Measurements from ENCODE around the gene CNTNAP2. TPM values are rescaled to one million over a fixed set of nuclear protein-coding genes. Genes with fewer than 3 reads are reported as not detected.

The CNTNAP2 gene
- total and polyA plus RNA-seq, 4 donors = not detected

GRCh38 chr7:148362541-148362940 is 2245.9 kb downstream of the CNTNAP2 start:
- Histone ChIP-seq H3K27me3 (ENCODE audit: control insufficient read depth in 1 of 2, insufficient read depth in 2 of 2, low read length in 1 of 2) (no peaks in the 10 kb centered on the region), H3K36me3 (ENCODE audit: control insufficient read depth in 1 of 2, insufficient read depth in 2 of 2, low read length in 1 of 2) (no peaks in the 10 kb centered on the region), H3K27ac (ENCODE audit: low read depth in 1 of 2, low read length in 2 of 2) (no peak overlapping the region), H3K9me3 (ENCODE audit: control insufficient read depth, low read length) (no peaks in the 10 kb centered on the region), H3K4me1 (ENCODE audit: control insufficient read depth in 1 of 2, insufficient read depth in 2 of 2, low read length in 2 of 2) (no peaks in the 10 kb centered on the region), H3K4me3 (ENCODE audit: low read length in 2 of 2) (no peak overlapping the region)
- WGBS, 2 donors = 79% methylated on average over 5 of the region's 5 CpGs
- ATAC-seq (ENCODE audit: low FRiP score) = no peak
- DNase-seq = no peak
- intact Hi-C loops (cut with DNase I) = no loop called here

DNA sequence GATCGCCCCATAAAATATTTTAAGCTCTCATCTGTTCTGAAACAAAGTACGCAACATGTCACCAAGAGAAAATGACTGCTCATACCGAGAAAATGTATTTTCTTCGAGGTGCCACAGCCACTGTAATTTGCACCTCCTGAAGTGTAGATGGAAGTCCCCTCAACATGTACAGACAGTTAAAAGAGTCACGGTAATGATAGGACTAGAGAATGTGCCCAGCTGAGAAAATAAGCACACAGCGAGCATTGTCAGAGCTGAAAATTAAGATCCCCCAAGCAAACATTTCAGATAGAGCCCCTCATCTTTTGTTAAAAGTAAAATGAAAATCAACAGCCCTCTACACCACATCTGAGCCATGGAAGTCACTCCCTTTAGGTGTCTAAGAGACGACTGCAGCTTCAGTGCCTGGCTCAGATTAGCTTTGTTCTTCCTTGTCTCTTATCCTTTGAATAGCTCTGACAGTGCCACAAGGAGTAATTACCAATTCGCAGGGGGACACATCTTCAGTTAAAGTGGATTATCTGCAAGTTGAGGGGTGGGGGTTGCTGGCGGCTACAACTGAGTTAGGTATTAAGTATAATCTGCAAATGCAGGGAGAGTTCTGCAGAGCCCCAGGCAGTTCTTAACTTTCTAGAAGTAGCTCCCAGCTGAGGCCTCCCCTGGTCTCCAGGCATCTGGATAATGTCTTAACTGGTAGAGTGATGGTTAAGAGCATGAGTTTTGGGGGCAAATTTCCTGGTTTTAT is 2251.3 kb downstream of the CNTNAP2 start:
- no peak for DNase-seq

DNA sequence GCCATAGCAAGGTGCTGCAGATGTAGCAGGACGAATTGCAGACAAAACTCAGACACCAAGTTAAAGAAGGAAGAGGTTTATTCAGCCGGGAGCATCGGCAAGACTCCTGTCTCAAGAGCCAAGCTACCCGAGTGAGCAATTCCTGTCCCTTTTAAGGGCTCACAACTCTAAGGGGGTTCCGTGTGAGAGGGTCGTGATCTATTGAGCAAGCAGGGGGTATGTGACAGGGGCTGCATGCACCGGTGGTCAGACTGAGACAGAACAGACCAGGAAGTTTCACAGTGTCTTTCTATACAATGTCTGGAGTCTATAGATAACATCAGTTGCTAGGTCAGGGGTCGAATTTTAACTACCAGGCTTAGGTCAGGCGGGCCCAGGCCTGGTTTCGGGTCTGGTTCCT is 2252.0 kb downstream of the CNTNAP2 start:
- intact Hi-C loops (cut with DNase I) = no loop called here
- 86 to 91% methylated on average over 10 of the region's 10 CpGs for WGBS, 2 donors
- no peak overlapping the region for H3K27ac ChIP-seq (ENCODE audit: low read depth in 1 of 2, low read length in 2 of 2)
- peaks cover 0 to 1% of the 10 kb centered on the region in 2 donors for H3K27me3 ChIP-seq (ENCODE audit: control insufficient read depth in 1 of 2, insufficient read depth in 2 of 2, low read length in 1 of 2)
- H3K4me3 ChIP-seq (ENCODE audit: low read length in 2 of 2) = no peak overlapping the region
- no peaks in the 10 kb centered on the region for H3K36me3 ChIP-seq (ENCODE audit: control insufficient read depth in 1 of 2, insufficient read depth in 2 of 2, low read length in 1 of 2)
- H3K4me1 ChIP-seq (ENCODE audit: control insufficient read depth in 1 of 2, insufficient read depth in 2 of 2, low read length in 2 of 2) = no peaks in the 10 kb centered on the region
- ATAC-seq (ENCODE audit: low FRiP score) (no peak), DNase-seq (no peak)
- peaks cover 3% of the 10 kb centered on the region for H3K9me3 ChIP-seq (ENCODE audit: control insufficient read depth, low read length)

More for the DNA sequence above, 2251.3 kb downstream of the CNTNAP2 start:
- Histone ChIP-seq H3K36me3 (ENCODE audit: control insufficient read depth in 1 of 2, insufficient read depth in 2 of 2, low read length in 1 of 2) (no peaks in the 10 kb centered on the region), H3K27me3 (ENCODE audit: control insufficient read depth in 1 of 2, insufficient read depth in 2 of 2, low read length in 1 of 2) (peaks cover 0 to 1% of the 10 kb centered on the region in 2 donors), H3K9me3 (ENCODE audit: control insufficient read depth, low read length) (peaks cover 3% of the 10 kb centered on the region), H3K4me1 (ENCODE audit: control insufficient read depth in 1 of 2, insufficient read depth in 2 of 2, low read length in 2 of 2) (no peaks in the 10 kb centered on the region), H3K4me3 (ENCODE audit: low read length in 2 of 2) (no peak overlapping the region), H3K27ac (ENCODE audit: low read depth in 1 of 2, low read length in 2 of 2) (no peak overlapping the region)
- 67 to 69% methylated on average over 9 of the region's 9 CpGs for WGBS, 2 donors
- ATAC-seq (ENCODE audit: low FRiP score) = no peak
- intact Hi-C loops (cut with DNase I) = no loop called here

- H3K4me3 ChIP-seq (ENCODE audit: low read length in 2 of 2) = no peak overlapping the region
- DNase-seq (no peak), ATAC-seq (ENCODE audit: low FRiP score) (no peak)
- H3K4me1 ChIP-seq (ENCODE audit: control insufficient read depth in 1 of 2, insufficient read depth in 2 of 2, low read length in 2 of 2) = no peaks in the 10 kb centered on the region
- H3K36me3 ChIP-seq (ENCODE audit: control insufficient read depth in 1 of 2, insufficient read depth in 2 of 2, low read length in 1 of 2) = no peaks in the 10 kb centered on the region
- WGBS, 2 donors = 87 to 93% methylated on average over 11 of the region's 11 CpGs
- peaks cover 3% of the 10 kb centered on the region for H3K9me3 ChIP-seq (ENCODE audit: control insufficient read depth, low read length)
- H3K27ac ChIP-seq (ENCODE audit: low read depth in 1 of 2, low read length in 2 of 2) = no peak overlapping the region
- intact Hi-C loops (cut with DNase I) = no loop called here
- H3K27me3 ChIP-seq (ENCODE audit: control insufficient read depth in 1 of 2, insufficient read depth in 2 of 2, low read length in 1 of 2) = peaks cover 0 to 1% of the 10 kb centered on the region in 2 donors
Observed at GRCh38 chr7:148371280-148371937, 2254.8 kb downstream of the CNTNAP2 start.

GRCh38 chr7:148374396-148375259 is 2258.0 kb downstream of the CNTNAP2 start:
- 7 to 8% methylated on average over 7 of the region's 7 CpGs for WGBS, 2 donors

GRCh38 chr7:148379677-148380076 is 2263.1 kb downstream of the CNTNAP2 start:
- DNase-seq = no peak
- Histone ChIP-seq H3K9me3 (ENCODE audit: control insufficient read depth, low read length) (peaks cover 7% of the 10 kb centered on the region), H3K4me1 (ENCODE audit: control insufficient read depth in 1 of 2, insufficient read depth in 2 of 2, low read length in 2 of 2) (no peaks in the 10 kb centered on the region), H3K36me3 (ENCODE audit: control insufficient read depth in 1 of 2, insufficient read depth in 2 of 2, low read length in 1 of 2) (no peaks in the 10 kb centered on the region), H3K27ac (ENCODE audit: low read depth in 1 of 2, low read length in 2 of 2) (no peak overlapping the region), H3K27me3 (ENCODE audit: control insufficient read depth in 1 of 2, insufficient read depth in 2 of 2, low read length in 1 of 2) (peaks cover 0 to 2% of the 10 kb centered on the region in 2 donors), H3K4me3 (ENCODE audit: low read length in 2 of 2) (no peak overlapping the region)
- intact Hi-C loops (cut with DNase I) = no loop called here
- WGBS, 2 donors = 59 to 70% methylated on average over 9 of the region's 9 CpGs
- no peak for ATAC-seq (ENCODE audit: low FRiP score)

More at GRCh38 chr7:148374396-148375259, 2258.0 kb downstream of the CNTNAP2 start:
- Histone ChIP-seq H3K27me3 (ENCODE audit: control insufficient read depth in 1 of 2, insufficient read depth in 2 of 2, low read length in 1 of 2) (no peaks in the 10 kb centered on the region), H3K9me3 (ENCODE audit: control insufficient read depth, low read length) (no peaks in the 10 kb centered on the region), H3K36me3 (ENCODE audit: control insufficient read depth in 1 of 2, insufficient read depth in 2 of 2, low read length in 1 of 2) (no peaks in the 10 kb centered on the region), H3K4me3 (ENCODE audit: low read length in 2 of 2) (no peak overlapping the region), H3K27ac (ENCODE audit: low read depth in 1 of 2, low read length in 2 of 2) (no peak overlapping the region), H3K4me1 (ENCODE audit: control insufficient read depth in 1 of 2, insufficient read depth in 2 of 2, low read length in 2 of 2) (no peaks in the 10 kb centered on the region)
- intact Hi-C loops (cut with DNase I) = no loop called here
- no peak for ATAC-seq (ENCODE audit: low FRiP score)
- DNase-seq = no peak

- H3K27me3 ChIP-seq (ENCODE audit: control insufficient read depth in 1 of 2, insufficient read depth in 2 of 2, low read length in 1 of 2) = peaks cover 0 to 2% of the 10 kb centered on the region in 2 donors
- H3K27ac ChIP-seq (ENCODE audit: low read depth in 1 of 2, low read length in 2 of 2) = no peak overlapping the region
- peaks cover 7% of the 10 kb centered on the region for H3K9me3 ChIP-seq (ENCODE audit: control insufficient read depth, low read length)
- no peak overlapping the region for H3K4me3 ChIP-seq (ENCODE audit: low read length in 2 of 2)
- no peaks in the 10 kb centered on the region for H3K4me1 ChIP-seq (ENCODE audit: control insufficient read depth in 1 of 2, insufficient read depth in 2 of 2, low read length in 2 of 2)
- DNase-seq (no peak), ATAC-seq (ENCODE audit: low FRiP score) (no peak)
- 72 to 77% methylated on average over 13 of the region's 13 CpGs for WGBS, 2 donors
- H3K36me3 ChIP-seq (ENCODE audit: control insufficient read depth in 1 of 2, insufficient read depth in 2 of 2, low read length in 1 of 2) = no peaks in the 10 kb centered on the region
- intact Hi-C loops (cut with DNase I) = no loop called here
Observed at GRCh38 chr7:148380596-148381419, 2264.2 kb downstream of the CNTNAP2 start.

DNA sequence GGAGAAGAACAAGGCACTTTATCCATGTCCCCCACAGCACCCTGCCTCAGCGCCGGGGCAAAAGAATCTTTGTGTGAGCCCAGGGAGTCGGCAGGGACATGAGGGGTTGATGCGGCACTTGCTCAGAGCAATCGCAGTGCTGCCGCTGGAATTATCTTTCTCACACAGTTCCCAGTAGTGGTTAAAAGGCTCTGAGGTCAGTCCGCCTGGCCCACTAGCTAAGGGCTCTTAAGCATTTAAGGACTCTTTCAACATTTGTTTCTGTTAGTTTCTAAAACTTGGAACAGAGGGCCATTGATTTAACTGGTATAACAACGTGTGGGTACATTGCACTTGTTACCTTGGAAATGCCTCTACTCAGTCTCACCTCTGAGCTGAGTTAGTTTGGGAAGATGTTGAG is 2266.0 kb downstream of the CNTNAP2 start:
- H3K27me3 ChIP-seq (ENCODE audit: control insufficient read depth in 1 of 2, insufficient read depth in 2 of 2, low read length in 1 of 2) = peaks cover 0 to 2% of the 10 kb centered on the region in 2 donors
- no peak overlapping the region for H3K27ac ChIP-seq (ENCODE audit: low read depth in 1 of 2, low read length in 2 of 2)
- H3K9me3 ChIP-seq (ENCODE audit: control insufficient read depth, low read length) = peaks cover 7% of the 10 kb centered on the region
- ATAC-seq (ENCODE audit: low FRiP score) = no peak
- 77 to 84% methylated on average over 8 of the region's 8 CpGs for WGBS, 2 donors
- H3K4me3 ChIP-seq (ENCODE audit: low read length in 2 of 2) = no peak overlapping the region
- H3K36me3 ChIP-seq (ENCODE audit: control insufficient read depth in 1 of 2, insufficient read depth in 2 of 2, low read length in 1 of 2) = no peaks in the 10 kb centered on the region
- no peaks in the 10 kb centered on the region for H3K4me1 ChIP-seq (ENCODE audit: control insufficient read depth in 1 of 2, insufficient read depth in 2 of 2, low read length in 2 of 2)
- intact Hi-C loops (cut with DNase I) = no loop called here
- no peak for DNase-seq

Data from aorta (tissue), 5 donors.